HG02943 (cell line): Measurements from ENCODE around the gene CDX1.
"Not testable (repeated sequence)": the region's sequence is repeated elsewhere in the genome, so short reads cannot be mapped to it uniquely, and the experiment has no call there.

Source experiments
- ATAC-seq: cut with Tn5 transposase; IDR thresholded peaks from one replicate; pipeline ENCODE4 v1.9.1; 2021; ENCODE audit warnings: mild to moderate bottlenecking, low read depth, moderate library complexity; ENCODE audit not compliant: unreplicated experiment

CDX1 gene

DNA sequence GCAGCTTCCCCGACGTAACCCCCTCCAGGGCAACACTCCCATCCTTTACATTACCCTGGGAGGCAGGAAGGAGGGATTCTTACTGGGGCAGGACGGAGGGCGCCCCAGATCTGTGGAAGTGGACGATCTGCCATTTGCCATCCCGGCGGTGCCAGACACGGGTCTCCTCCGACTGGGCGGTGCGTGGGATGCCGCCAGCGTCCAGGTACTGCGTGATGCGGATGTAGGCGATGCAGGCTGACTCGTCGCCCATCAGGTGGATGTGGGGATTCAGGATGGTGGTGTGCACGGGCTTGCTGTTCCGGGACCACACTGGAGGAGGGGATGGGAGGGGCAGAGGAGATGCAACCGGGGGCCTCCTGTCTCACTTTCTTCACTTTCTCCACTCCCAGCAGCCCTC, 56.3 kb downstream of the CDX1 start:
- no peak for ATAC-seq

DNA sequence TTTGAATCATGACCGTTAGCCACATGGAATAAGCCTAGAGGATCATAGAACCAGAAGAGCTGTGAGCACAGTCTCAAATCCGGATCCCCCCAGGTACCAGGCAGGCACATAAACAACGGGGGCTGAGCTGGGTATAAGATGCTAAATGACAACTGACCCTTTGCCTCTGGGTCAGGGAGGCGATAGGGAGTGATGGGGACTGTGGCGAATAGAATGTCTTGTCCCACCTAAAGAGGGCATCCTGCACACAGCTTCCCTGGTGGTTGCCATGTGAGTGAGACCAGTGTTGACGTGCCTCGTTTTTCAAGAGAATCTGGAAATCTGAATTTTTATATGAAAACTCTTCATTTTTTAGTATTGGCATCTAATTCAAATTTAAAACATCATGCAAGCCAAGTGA, 56.9 kb downstream of the CDX1 start:
- no peak for ATAC-seq

DNA sequence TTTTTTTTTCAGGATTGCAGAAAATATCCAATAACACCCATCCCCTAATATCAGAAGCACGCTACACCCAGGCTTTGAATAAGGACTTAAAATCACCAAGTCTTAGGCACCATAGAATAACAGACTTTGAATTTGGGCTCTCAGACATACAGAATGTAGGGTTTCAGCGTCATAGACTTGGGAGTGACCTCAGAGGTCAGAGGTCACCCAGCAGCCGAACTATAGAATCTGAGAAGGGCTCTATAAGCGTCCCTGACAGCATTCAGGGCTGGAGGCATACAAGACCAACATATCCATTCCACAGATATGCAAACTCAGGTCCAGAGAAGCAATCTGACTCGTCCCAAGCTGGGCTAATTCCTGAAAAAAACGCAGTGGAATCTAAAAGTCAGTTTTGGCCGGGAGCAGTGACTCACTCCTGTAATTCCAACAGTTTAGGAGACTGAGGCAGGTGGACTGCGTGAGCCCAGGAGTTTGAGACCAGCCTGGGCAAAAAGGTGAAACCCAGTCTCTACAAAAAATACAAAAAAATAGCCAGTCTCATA, 58.0 kb downstream of the CDX1 start:
- ATAC-seq, result no peak

DNA sequence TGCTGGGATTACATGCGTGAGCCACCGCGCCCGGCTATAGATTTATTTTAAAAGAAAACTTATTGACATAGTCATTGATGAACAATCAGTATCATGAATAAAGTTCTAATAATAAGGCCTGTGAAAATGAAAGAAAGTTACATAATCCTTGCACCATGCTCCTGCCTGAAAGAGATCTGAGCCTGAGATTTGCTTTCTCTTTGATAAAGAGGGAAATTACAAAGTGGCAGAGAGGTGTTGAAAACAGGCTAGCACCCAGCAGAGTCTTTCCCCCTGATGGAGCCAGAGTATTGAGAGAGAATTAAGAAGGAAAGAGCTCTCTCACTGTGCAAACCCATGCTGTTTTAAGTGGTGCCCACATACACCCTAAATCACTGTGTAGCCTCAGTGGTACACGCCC, 60.5 kb downstream of the CDX1 start:
- ATAC-seq, result no peak

DNA sequence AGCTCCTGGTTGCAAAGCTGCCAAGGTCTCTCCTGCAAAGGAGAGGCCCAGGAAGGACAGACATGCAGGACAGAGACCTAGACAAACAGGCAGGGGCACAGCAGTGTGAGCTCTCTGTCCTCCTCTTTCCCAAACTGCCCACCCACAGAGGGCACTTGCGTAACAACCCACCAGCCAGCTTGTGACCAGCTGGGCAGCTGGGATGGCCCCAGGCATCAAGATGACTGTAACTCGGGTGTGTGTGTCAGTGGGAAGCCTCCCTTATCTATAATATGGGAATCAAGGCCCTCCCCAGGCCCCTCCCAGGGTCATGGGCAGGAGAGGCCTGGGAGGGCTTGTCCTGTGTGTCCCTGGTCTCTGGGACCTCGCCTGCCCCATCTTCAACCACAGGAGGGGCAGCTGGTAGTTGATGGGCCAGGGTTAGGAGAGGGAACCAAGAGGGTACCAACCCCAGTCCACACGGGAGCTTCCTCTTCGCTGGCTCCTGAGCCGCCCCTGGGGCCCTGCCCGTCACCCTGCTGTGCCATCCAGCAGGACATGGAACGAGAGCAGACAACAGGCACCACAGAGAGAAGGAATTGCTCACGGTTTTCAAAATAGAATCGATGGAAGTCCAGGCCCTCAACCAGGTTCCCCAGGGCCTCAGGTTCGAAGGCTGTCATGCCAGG, 61.2 kb downstream of the CDX1 start:
- no peak for ATAC-seq

DNA sequence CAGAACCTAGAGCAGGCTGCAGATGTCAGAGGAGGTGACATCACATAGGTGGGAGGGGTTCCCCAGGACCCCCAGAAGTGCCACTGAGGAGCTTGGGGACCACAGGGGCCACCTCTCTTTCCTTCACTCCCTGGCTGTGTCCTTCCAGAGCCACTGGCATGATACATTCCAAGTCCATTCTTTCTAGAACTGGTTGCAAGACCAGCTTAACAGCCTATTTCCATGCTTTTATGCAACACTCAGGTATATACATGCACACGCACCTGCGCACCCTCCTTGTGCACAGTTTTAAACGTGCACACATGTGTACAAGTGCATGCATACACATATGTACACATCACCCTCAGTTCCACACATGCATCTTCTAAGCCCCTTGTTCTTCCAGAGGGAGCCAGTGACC, 63.0 kb downstream of the CDX1 start:
- no peak for ATAC-seq

DNA sequence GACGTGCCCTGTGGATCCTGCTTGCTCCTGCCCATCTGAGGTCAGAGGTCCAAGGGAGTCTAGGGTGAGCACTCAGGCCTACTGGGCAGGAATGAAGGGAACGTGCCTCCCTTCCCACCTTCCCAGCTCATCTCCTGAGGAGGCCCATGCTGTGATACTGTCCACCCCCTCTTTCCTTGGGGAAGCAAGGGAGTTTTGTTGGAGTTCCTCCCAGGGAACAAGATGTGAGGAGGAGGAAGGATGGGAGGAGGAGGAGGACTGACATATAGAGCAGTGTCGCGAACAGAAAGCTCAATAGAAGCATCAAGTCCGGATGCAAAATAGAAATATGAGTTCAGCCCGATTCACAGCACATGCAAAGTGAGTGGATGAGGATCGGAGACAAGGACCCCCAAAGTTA, 64.3 kb downstream of the CDX1 start:
- no peak for ATAC-seq

DNA sequence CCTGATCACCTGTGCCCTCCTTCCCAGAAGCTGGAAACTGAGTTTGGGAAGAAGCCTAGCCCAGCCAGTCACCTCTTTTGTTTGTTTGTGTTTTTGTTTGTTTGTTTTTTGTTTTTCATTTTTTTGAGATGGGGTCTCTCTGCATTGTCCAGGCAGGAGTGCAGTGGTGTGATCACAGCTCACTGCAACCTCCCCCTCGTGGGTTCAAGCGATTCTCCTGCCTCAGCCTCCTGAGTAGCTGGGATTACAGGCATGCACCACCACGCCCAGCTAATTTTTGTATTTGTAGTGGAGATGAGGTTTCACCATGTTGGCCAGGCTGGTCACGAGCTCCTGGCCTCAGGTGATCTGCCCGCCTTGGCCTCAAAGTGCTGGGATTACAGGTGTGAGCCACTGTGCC, 67.1 kb downstream of the CDX1 start:
- ATAC-seq, result not testable (repeated sequence)
